Gastroesophageal sphincter (tissue), 4 donors: Measurements from ENCODE around the gene DDX3X. TPM values are rescaled to one million over a fixed set of nuclear protein-coding genes. Genes with fewer than 3 reads are reported as not detected.

Experiments
- ATAC-seq: fragments of 150-250 bp; one replicate; pipeline ENCODE4 v1.9.1; 2016; ENCODE audit warnings: mild to moderate bottlenecking, moderate library complexity
- H3K27ac ChIP-seq, 4 donors: fragments of 200-600 bp; sonication (generic) in 3 of 4; 1 replicate in 3 of 4; 2 replicates in 1 of 4; pipeline ENCODE4 v1.5.1; 2016 to 2019
- H3K27me3 ChIP-seq: fragments of 200-600 bp; sonication (generic); one replicate; pipeline ENCODE4 v1.5.1; 2019
- H3K36me3 ChIP-seq, 2 donors: fragments of 200-600 bp; sonication (generic); one replicate each; pipeline ENCODE4 v1.5.1; 2019; ENCODE audit warnings: control low read depth in 1 of 2
- H3K4me1 ChIP-seq, 3 donors: fragments of 200-600 bp; sonication (generic); 1 replicate in 2 of 3; 2 replicates in 1 of 3; pipeline ENCODE4 v1.5.1; 2016 to 2019; ENCODE audit warnings: control low read depth in 2 of 3
- H3K4me3 ChIP-seq, 2 donors: fragments of 200-600 bp; sonication (generic); one replicate each; pipeline ENCODE4 v1.5.1; 2019; ENCODE audit warnings: mild to moderate bottlenecking in 1 of 2, moderate library complexity in 1 of 2
- H3K9me3 ChIP-seq, 3 donors: fragments of 200-600 bp; sonication (generic); one replicate each; pipeline ENCODE4 v1.5.1; 2017 to 2019; ENCODE audit warnings: control low read depth in 2 of 3
- CTCF ChIP-seq, 4 experiments: fragments of 200-600 bp in 2 of 4; fragments of 450-650 bp in 2 of 4; sonication (generic) in 1 of 4; IDR thresholded peaks; one replicate each; pipeline ENCODE4 v1.5.1; 2017 to 2019; ENCODE audit warnings: antibody characterized with exemption in 4 of 4, mild to moderate bottlenecking in 2 of 4, moderate library complexity in 2 of 4
- EP300 ChIP-seq: sonication (generic); formaldehyde crosslinking; IDR thresholded peaks from one replicate; pipeline ENCODE4 v1.6.1; 2017; ENCODE audit warnings: antibody characterized with exemption, mild to moderate bottlenecking
- POLR2A ChIP-seq, 2 donors: fragments of 450-650 bp; IDR thresholded peaks; one replicate each; pipeline ENCODE4 v1.6.1; 2017; ENCODE audit warnings: antibody characterized with exemption in 2 of 2, mild to moderate bottlenecking in 2 of 2, moderate library complexity in 1 of 2
- POLR2AphosphoS5 ChIP-seq: sonication (generic); formaldehyde crosslinking; IDR thresholded peaks from one replicate; pipeline ENCODE4 v1.6.1; 2017; ENCODE audit warnings: antibody characterized with exemption
- WGBS, 2 donors: methylation state at CpG; one replicate each; pipeline ENCODE4 v1.1.5; 2018; ENCODE audit warnings: low coverage in 1 of 2; 5-methylcytosine and 5-hydroxymethylcytosine counted together
- small RNA-seq, 4 donors: library from RNA; depleted of rRNA; stranded (forward); fragments of <200 nt; gene quantifications; one replicate each; pipeline ENCODE3, GENCODE V24; 2016
- total RNA-seq, 4 donors: library from RNA; depleted of rRNA; stranded (reverse); fragments of >200 nt; gene quantifications; one replicate each; pipeline ENCODE4 v1.1.0, GENCODE V29; 2016

Gene DDX3X
- total RNA-seq, 4 donors from 2014 or later: 226 to 385 (median 318) TPM

DNA sequence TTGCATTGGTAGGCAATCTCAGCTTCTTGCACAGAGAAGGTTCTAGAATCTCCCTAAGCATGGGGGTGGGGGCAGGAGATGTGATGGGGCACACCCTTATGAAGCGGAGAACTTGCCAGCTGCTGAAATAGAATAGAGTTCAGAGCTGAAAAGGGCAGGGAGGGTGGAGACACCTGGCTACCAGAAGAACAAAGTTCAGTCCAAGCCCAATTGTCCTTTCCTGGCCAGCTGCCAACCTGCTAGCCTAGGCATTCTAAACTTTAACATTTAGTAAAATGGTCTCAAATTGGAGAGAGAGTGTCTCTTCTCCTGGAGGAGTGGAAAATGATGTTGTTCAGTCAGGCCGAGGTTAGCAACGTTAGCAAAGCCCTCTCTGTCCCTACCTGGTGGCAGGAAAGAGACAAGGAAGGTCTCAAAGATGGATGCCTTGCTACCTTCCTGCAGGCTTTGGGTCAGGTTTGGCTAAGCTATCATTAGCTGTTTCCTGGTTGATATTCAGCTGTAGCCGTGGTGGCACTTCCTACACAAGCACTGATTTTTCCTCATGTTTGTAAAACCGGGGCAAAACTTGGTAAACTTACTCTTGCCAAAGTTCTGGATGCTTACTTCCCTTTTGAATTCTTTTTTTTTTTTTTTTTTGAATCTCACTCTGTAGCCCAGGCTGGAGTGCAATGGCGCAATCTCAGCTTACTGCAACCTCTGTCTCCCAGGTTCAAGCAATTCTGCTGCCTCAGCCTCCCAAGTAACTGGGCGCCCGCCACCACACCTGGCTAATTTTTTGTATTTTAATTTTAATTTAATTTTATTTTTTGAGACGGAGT lies 78.5 kb downstream of the DDX3X start:
- no peaks in the 10 kb centered on the region for H3K9me3 ChIP-seq
- no peaks in the 10 kb centered on the region for H3K27me3 ChIP-seq
- H3K4me1 ChIP-seq: no peaks in the 10 kb centered on the region
- no peak overlapping the region for H3K4me3 ChIP-seq
- H3K36me3 ChIP-seq: no peaks in the 10 kb centered on the region
- 78 to 80% methylated on average over 5 to 6 of the region's 9 CpGs for WGBS, 2 donors
- ATAC-seq: no peak
- H3K27ac ChIP-seq: no peak overlapping the region
- no peak for TF ChIP-seq POLR2AphosphoS5
- TF ChIP-seq CTCF (IDR thresholded peaks at IDR 0.05): no peak
- TF ChIP-seq POLR2A (IDR thresholded peaks at IDR 0.05): no peak
- no peak for TF ChIP-seq EP300

Small RNA genes within 50 kb of the gene (small RNA-seq; reads per million reads assigned to genes)
- gene RF00019 (0 reads per million in 4 donors), gene RNA5SP502 (0 reads per million in 4 donors)

Other genes with a start within 250 kb of the DDX3X start
- gene USP9X, start 248.7 kb upstream of the DDX3X start, total RNA-seq: 100 to 1,000 TPM; 113 to 141 (median 130) TPM
- gene NYX, start 113.2 kb downstream of the DDX3X start, total RNA-seq: not detected